Measurements from ENCODE around the gene PJA2.

DNA sequence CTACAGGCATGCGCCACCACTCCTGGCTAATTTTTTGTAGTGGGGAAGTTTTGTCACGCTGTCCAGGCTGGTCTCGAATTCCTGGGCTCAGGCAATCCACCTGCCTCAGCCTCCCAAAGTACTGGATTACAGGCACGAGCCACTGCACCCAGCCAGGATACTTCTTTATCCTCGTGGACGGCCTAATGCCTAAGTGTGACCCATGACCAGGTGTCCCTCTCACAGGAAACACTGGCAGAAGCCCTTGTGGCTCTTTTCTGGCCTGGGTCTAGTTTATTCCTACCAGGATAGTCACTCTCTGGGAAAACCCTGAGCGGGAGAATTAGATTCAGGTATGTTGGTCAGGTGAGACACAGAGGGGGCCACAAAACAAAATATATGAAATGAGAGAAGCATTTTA is 90.4 kb downstream of the PJA2 start:
- TF ChIP-seq, protein P1, sequence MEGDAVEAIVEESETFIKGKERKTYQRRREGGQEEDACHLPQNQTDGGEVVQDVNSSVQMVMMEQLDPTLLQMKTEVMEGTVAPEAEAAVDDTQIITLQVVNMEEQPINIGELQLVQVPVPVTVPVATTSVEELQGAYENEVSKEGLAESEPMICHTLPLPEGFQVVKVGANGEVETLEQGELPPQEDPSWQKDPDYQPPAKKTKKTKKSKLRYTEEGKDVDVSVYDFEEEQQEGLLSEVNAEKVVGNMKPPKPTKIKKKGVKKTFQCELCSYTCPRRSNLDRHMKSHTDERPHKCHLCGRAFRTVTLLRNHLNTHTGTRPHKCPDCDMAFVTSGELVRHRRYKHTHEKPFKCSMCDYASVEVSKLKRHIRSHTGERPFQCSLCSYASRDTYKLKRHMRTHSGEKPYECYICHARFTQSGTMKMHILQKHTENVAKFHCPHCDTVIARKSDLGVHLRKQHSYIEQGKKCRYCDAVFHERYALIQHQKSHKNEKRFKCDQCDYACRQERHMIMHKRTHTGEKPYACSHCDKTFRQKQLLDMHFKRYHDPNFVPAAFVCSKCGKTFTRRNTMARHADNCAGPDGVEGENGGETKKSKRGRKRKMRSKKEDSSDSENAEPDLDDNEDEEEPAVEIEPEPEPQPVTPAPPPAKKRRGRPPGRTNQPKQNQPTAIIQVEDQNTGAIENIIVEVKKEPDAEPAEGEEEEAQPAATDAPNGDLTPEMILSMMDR (IDR thresholded peaks at IDR 0.05), result no peak
- TF ChIP-seq POLR2AphosphoS5 (IDR thresholded peaks at IDR 0.05) (no peak), POLR2A (IDR thresholded peaks at IDR 0.05) (no peak)

All from breast epithelium (tissue), 3 donors.